Measurements from ENCODE around the gene UTF1.

Gene UTF1

DNA sequence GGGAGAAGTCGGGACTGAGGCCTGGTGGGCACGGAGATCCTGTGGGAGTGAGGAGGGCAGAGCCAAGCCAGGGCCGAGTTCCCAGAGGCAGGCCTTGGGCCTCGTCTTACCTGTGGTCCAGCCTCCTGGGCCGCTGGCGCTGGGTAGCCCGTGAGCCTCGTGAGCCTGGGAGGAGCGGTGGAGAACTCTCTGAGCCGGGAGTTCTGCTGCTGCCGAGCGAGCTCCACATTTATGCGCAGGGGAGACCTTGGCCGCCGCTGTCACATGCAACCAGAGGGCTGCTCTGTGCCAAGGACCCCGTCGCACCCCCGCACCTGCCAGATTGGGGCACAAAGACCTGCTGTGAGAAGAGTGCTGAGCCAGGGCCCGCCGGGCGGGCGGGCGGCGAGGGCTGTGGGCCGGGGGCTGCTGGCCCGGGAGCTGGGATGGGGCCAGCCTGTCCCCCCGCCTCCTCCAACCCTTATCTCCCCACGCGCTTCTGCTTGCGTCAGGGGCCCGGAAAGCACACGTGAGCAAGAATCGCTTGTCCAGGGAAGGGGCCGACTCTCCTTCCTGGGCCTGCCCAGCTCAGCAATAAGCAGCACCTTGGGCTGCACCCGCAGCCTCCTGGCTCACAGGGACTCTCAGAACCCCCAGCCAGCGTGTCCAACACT lies 17.8 kb downstream of the UTF1 start:
- DNase-seq (ENCODE audit: low read depth) = no peak

DNA sequence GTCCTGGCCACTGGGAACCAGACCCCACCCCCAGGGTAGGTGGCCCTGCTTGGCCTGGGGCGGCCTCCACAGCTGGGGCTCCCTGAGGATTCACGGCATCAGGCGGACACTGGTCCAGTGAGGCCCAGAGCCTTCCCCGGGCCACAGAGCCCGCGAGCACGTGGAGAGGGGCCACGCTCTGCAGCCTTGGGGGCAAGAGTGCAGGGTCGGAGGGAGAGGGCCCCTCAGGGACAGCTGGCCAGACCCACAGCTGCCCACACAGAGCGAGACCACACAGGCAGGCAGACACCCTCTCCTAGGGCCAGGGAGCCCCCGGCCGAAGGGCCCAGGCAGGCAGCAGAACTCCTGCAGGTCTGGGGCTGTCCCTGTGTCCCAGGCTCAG lies 18.3 kb downstream of the UTF1 start:
- no peak for DNase-seq (ENCODE audit: low read depth)

DNA sequence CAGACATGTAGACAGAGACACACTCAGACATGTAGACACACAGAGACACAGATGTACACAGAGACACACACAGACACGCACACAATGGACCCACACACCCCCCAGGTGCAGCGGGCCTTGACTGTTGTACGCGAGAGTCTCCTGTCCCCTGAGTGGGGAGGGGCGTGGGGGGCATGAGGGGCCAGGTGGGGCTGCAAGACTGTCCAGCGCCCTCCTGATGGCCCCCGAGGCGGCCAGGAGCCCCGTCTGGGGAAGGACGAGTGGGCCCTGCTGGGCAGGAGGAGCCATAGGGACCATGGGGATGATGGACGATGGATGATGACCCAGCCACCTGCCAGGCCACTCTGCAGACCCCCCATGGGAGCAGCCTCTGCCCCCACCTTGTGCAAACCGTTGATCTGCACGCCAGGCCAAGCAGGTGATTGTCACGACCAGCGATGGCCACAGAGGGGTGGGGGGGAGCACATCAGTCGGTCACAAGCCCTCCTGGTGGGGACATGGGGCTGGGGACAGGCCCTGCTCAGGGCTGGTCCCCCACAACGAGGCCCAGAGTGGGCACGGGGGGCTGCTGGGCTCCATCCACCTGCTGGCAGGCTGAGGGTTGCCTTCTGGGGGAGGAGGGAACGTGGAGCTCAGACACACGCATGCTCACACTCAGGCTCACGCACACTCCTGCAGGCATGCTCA lies 19.2 kb downstream of the UTF1 start:
- no peak for DNase-seq (ENCODE audit: low read depth)

DNA sequence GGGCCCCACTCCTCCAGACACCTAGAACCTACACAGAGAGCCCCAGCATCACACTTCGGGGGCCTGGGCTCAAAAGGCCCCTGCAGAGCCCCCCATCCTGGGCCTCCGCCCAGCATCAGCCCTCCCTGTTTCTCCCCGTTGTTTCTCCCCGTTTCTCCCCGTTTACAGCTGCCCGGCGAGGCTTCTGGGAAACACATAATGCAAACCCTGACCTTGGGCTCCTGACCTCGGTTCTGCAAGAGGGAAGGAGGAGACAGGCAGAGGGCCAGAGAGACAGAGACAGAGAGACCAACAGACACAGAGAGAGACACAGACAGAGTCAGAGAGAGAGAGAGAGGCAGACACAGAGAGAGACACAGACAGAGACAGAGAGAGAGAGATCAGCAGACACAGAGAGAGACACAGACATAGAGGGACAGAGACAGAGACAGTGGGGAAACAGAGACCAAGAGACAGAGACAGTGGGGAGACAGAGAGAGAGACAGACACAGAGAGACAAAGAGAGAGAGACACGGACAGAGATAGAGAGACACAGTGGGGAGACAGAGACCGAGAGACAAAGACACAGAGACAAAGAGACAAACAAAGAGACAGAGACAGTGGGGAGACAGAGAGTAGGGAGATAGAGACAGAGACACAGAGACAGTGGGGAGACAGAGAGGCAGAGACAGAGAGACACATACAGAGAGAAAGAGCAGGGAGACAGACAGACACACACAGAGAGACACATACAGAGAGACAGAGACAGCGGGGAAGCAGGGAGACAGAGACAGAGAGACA lies 20.1 kb downstream of the UTF1 start:
- no peak for DNase-seq (ENCODE audit: low read depth)

DNA sequence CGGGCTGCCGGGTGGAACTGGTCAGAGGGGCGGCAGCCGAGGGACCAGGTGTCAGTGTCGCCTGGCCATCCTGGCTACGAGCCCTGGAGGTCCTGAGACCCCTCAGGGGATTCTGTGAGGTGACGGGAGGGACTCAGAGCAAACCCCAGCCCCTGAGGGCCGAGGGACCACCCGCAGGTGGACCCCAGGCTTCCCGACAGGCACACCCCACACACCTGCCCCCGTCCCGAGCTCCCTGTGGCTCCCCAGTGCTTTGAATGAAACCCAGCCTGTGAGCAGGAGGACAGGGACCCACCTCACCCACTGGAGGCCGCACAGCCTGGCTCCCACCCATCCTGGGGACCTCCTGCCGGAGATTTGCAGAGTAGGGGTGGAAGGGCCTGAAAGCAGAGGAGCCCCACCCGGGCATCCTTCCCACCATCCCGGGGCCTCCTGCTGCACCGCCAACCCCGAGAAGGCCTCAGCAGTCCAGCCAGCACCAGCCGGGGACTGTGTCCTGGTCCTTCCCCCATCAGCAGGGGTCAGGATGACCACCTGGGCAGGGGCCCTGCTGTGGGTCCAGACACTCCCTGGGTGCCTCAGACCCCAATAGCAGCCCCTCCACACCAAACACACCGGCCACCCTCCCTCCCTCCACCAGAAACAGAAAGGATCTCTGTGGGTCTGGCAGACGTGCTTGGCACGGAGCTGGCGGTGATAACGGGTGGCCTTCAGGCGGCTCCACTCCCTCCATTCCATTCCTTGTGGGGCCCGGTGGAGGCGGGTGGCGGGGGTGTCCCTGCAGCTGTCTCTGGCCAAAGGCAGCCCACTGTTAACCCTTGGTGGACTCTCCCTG lies 21.6 kb downstream of the UTF1 start:
- DNase-seq (ENCODE audit: low read depth) = no peak

DNA sequence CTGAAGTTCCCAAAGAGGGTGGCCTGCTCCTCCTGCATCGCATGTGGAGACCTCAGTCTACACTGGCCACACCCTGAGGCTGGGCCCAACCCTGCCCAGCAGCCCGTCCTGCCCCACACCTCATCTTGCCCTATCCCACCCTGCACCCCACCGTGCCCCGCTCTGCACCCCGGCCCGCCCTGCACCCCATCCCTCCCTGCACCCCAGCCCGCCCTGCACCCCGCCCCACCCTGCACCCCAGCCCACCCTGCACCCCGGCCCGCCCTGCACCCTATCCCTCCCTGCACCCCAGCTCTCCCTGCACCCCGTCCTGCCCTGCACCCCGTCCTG lies 22.2 kb downstream of the UTF1 start:
- DNase-seq (ENCODE audit: low read depth) = no peak

DNA sequence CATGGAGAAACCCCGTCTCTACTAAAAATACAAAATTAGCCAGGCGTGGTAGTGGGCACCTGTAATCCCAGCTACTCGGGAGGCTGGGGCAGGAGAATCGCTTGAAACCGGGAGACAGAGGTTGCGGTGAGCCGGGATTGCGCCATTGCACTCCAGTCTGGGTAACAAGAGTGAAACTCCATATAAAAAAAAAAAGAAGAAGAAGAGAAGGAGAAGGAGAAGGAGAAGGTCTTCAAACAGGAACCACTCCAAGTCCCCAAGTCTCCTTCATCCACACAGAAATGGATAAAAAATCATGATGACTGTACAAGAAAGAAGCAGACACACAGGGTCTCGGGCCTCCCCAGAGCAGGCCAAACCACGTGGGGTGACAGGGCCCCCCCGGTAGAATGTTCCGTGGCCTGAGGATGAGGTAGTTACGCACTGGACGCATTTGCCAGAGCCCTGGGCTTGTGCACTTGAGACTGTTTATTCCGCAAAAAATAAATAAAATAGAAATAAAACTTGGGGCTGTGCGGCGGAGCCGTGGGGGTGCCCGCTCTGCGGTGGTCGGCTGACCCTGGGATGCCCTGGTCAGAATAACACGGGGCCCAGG lies 23.4 kb downstream of the UTF1 start:
- no peak for DNase-seq (ENCODE audit: low read depth)

DNA sequence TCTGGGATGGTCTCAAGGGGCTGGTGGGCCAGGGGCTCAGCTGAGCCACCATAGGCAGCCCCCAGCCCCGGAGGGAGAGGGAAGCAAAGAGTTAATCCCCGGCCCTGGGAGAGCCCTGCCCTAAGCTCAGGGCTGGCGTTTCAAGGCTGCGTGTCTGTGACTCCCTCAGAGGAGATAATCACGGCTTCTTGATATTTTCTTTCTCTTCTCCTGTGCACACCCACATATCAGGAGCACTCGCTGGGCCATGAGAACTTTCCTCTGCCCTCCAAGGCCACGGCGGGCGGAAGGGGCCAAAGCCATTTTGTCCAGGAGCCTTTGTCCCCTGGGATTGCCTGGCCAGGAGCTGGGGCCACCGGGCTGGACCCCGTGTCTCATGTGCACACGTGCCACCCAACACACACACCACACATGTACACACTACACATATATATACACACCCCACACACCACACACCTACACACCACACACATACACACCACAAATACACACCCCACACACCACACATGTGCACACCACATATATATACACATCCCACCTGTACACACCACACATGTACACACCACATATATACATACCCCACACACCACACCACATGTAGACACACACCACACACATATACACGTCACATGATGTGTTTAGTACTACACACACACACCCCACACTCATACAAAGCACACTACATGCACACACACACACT lies 24.6 kb downstream of the UTF1 start:
- DNase-seq (ENCODE audit: low read depth) = no peak

DNA sequence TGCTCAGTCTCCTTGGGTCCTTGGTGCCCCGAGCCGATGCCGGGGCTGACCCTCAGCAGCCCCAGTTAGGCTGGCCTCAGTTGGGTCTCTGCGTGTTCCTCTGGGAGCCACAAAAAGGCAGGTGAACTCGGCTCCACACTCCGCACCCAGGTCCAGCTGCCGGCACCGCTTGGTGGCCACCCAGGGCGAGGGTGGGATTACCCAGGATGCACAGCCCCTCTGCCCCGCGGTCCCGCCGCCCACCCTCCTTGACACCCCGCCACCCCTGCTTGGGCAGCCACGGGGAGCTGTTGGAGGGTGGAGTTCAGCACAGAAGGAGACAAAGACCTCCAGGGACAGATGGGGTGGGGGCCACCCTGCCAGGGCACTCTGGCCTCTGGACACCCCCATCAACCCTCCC lies 25.3 kb downstream of the UTF1 start:
- DNase-seq (ENCODE audit: low read depth) = no peak

DNA sequence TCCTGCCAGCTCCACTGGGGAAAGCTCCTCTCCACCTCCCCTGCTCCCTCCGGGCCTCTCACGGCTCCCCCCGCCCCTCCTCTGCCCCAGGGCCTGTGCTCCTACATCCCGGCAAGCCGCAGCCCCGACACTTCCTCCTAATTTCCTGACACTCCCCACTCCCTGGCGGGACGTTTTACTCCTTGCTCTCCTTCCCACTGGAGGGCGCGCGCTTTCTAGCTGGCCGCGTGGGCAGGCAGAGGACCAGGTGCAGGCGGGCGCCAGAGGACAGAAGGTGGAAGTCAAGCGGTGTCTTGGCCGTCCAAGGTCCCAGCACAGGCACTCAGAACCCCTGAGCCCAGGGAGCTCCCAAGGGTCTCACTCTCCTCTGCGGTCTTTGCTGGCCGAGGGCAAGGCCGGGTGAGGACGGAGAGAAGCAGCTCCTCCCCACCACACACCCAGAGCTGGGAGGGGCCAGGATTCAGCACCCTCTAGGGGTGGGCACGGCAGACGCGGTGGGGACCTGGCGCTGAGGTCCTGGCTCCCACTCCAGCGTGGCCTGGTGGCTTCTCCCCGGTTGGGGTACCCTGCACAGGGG lies 27.6 kb downstream of the UTF1 start:
- no peak for DNase-seq (ENCODE audit: low read depth)

DNA sequence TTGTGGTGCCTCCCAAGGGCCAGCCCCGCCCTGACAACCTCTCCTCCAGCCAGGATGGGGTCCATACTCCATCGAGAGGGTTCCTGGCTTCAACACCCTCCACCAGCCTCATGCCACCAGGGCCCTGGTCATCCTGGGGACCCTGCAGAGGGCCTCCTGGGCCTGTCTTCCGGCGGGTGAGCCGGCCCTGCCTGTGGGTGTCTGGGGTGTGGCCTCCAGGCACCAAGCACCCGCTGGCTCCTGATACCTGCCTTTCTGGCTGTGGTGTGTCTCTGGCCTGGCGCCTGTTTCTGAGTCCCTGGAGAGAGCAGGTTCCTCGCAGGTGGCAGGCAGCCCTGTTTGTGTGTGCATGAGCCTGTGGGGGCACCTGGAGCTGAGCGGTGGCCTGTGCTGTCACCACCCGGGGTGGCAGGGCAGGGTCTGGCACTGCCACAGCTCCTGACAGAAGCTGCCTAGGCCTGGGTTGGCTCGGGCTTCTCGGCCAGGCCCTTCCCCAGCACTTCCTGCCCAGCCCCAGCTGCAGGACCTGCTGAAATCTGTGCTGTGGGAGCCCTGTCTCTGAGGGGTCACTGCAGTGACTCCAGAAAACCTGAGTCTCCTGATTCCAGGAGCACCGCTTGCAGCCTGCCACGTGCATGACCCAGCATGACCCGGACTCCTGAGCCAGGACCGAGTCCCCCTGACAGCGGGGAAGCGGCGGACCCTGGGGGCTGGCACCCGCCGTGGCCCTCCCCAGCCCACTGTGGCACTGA lies 28.2 kb downstream of the UTF1 start:
- DNase-seq (ENCODE audit: low read depth) = no peak

DNA sequence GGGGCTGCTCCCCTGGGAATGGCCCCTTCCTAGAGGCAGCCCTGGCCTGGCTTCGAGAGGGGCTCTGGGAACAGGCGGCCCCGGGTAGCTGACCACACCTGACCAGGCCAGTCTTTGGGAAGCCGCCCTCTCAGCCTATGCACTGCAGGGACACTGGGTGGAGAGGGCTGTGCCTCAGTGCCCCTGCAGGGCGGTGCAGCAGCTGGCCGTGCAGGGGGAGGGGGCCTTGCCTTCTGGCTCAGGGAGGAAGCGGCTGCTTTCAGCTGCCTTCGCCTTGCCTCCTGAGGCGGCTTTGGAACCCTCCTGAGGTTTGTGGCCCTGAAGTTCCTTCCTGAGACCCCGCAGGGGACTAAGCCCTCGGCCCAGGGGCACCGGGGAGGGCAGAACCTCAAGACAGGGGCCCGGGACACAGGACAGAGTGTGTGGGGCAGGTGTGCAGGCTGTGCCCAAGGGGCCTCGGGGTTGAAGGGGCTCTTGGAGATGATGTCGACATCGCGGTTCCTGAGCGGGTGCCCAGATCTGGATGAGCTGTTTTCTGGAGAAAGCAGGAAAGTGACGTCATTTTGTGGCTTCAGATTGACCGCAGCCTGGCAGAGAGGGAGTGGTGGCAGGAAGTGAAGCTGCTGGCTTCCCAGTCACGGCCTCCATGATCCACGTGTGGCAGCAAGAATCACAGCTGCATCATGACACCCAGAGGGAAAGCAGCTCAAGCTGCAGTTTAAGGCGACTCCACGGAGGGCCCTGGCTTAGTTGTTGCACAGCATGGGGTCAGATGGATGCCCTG lies 29.0 kb downstream of the UTF1 start:
- DNase-seq (ENCODE audit: low read depth) = peak; percentile 88

DNA sequence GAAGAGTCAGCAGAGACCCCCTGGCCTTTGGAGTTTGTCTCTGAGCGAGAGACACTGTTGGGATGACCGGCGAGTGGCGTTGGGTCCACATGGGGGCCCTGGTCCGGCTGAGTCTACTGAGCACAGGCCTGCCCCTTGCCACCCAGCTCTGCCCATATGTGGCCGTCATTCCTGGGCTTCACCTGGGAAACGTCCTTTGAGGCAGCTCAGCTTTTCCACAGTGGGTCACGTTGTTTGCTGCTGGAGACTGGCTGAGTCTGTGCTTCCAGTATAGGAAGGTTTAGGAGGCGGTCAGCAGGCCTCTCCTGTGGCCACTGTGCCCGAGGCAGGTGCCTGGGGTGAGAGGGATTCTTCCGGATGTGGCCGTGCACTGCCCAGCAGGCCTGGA lies 29.6 kb downstream of the UTF1 start:
- DNase-seq (ENCODE audit: low read depth) = no peak

DNA sequence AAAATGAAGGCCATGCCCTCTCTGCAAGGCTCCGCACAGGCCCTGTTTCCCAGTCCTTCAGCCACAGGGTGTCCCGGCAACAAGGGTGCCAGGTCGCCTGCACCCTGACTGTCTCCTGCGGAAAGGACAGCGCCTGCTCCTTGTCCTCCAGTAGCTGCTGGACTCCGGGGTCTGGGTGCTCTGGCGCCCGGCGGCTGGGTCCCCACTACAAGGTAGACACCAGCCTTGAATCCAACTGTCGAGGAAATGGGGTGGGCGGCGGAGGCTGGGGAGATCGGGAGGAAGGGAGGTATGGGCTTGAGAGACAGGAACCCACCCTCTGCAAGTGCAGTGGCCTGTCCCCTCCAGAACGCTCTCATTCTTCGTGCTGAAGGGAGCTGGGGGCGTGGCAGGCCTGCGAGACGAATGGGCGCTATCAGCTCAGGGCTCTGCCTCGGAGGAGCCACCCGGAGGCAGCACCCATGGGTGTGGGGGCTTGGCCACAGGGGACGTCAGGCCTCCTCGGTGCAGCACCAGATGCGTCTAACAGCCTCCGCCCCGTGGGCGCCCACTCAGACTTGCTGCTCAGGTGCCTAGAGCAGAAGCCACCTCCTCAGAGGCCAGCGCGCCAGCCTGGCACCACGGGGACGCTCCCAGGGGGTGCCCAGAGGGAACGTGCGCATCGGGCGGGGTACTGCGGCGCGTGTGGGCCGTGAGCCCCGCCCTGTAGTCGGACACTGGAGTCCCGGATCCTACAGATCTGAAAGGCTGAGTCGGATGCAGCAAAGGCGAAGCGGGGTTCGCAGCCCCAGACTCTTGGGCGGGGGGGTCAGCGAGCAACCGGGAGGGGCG lies 31.1 kb downstream of the UTF1 start:
- peak; percentile 50 for DNase-seq (ENCODE audit: low read depth)

DNA sequence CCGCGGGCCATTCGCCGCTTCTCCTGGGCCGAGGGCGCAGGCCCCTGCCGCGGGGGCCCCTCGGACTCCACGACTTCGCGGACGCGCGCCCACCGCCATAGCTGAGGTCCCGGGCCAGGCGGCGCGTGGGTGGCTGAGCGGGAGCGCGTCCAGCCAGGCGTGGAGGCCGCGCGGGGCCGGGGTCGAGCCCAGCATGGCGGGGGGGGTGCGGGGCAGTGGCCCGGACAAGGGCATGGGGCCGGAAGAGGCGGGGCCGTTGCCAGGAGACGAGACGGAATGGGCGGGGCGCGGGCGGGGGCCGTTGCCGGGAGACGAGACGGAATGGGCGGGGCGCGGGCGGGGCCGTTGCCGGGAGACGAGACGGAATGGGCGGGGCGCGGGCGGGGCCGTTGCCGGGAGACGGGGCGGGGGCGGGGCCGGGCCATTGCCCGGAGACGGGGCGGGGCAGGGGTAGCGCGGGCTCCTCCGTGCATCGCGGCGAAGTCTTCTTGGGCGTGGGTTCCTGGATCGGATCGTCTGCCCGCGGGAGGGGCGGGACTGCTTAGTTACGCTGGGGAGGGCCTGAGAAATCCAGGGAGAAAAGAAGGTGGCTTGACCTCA lies 31.8 kb downstream of the UTF1 start:
- peak; percentile 75 for DNase-seq (ENCODE audit: low read depth)

DNA sequence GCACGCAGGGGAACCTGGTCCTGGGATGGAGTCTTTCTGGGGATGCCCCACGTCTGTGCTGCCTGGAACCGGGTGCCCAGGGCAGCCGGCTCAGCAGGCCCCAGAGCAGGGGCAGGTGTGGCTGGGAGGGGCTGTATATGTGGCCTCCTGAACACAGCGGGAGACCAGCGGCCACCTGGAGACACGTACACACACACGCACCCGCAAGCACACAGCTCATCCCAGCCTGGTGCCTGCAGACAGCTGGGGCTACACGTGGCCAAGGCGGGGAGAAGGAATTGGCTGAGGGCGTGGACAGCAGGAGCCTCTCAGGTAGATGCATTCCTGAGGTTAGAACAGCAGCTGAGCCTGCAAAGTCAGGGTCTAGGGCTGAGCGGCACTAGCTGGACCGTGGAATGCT lies 32.7 kb downstream of the UTF1 start:
- DNase-seq (ENCODE audit: low read depth) = no peak

DNA sequence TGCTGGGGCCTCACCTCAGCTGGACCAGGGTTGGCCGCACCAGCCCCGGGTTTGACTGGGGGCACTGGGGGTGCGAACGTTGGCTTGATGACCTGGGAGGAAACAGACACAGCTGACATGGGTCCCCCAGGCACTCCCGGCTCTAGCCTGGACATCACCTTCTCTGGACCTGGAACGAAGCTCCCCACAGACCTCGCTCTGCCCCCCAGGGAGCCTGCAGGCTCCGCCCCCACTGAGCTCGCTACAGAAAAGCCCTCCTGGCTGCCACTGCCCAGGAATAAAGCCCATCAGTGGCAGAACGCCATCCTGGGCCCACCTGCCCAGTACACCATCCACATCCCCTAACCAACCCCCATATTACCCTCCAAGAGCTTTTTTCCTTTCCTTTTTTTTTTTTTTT lies 33.7 kb downstream of the UTF1 start:
- DNase-seq (ENCODE audit: low read depth) = no peak

DNA sequence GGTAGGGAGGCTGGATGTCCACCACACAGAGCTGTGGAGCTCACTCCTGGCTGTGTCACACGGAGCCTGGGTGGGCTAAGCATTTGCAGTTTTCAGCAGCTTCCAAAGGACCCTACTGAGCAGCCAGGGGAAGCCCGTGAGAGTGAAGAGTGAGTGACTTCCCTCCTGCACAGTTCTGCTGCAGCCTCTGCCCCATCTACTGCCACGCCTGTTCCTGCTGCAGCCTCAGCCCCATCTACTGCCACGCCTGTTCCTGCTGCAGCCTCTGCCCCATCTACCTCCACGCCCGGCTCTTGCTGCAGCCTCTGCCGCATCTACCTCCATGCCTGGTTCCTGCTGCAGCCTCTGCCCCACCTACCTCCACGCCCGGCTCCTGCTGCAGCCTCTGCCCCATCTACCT lies 34.4 kb downstream of the UTF1 start:
- no peak for DNase-seq (ENCODE audit: low read depth)

All from activated T-cell treated with anti-CD3 and anti-CD28 coated beads for 24 hours (primary cell).